ENCODE data around the gene WDR54. TPM values are rescaled to one million over a fixed set of nuclear protein-coding genes. Genes with fewer than 3 reads are reported as not detected.

Gene WDR54, protein sequence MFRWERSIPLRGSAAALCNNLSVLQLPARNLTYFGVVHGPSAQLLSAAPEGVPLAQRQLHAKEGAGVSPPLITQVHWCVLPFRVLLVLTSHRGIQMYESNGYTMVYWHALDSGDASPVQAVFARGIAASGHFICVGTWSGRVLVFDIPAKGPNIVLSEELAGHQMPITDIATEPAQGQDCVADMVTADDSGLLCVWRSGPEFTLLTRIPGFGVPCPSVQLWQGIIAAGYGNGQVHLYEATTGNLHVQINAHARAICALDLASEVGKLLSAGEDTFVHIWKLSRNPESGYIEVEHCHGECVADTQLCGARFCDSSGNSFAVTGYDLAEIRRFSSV
- 10 to 100 TPM; 67.6 to 67.9 TPM for total RNA-seq

DNA sequence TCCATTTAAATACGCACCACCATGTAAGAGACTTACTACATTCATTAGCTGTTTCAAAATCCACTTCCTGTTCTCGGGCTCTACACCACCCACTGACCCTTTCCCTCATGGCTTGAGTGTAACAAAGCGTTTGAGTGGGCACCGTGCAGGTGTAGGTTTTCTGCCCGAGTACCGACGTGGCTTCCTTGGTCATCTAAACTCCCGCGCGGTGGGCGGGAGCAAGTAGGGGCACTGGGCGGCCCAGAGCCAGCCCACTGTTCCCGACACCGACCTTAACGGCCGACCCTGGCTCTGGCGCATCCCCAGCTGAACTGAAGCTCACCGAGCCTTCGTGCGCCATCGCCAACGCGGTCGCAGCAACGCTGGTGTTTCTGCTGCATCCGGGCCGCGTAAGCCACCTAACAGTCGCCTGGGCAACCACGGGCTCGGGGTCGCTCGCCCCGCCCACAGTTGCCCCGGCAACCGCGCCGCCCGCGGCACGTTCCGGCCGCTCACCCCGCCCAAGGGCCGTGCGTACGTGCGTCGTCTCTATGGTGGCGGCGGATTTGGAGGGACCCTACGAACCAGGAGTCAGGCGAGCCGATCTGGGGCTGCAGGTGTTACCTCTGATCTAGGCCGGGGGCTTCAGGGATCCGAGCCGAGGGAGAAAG, at the start of gene WDR54, which contains the start of gene C2orf81:
Gene WDR54, plus strand, starts transcription at position 510 of the 650 bp plus-strand sequence. CDS start 424 bp downstream, outside the sequence.
Gene C2orf81, minus strand, starts transcription at position 399 of the 650 bp plus-strand sequence. Its CDS starts 59 bp downstream, at position 340.
- H3K4me3 Mint-ChIP-seq = peak within 1 kb of the TSS; percentile 96 to 97
- peak; percentile 97 to 98 for ATAC-seq (replicated peaks in 1 of 2)

DNA sequence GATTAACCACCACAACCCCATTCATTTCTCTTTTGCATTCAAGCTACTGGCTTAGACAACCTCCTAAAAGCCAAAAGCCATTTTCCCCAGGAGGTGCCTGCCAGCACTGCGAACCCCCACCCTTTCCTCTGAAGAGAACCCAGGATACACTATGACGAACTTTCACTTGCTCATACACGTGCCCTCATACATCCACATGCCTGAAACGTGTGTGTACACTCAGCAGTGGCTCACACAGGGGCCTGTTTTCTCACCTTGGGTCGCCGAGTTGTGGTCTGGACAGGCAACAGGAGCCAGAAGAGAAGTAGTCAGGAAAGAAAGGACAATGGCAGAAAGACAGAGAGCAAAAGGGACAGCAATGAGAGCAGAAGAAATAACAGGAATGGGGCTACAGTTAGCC, 48.9 kb upstream of the WDR54 start:
- Mint-ChIP-seq H3K4me1 (ENCODE audit: low read depth) (peaks cover 4% of the 10 kb centered on the region), H3K27me3 (ENCODE audit: low read depth) (no peaks in the 10 kb centered on the region), H3K27ac (no peak overlapping the region), H3K9me3 (no peaks in the 10 kb centered on the region), H3K36me3 (ENCODE audit: insufficient read depth in 2 of 2) (peaks cover 0 to 12% of the 10 kb centered on the region in 2 donors), H3K4me3 (no peak overlapping the region)
- ATAC-seq (replicated peaks in 1 of 2) (no peak), DNase-seq (no peak)

More for the DNA sequence above, at the start of gene WDR54, which contains the start of gene C2orf81:
- no peaks in the 10 kb centered on the region for H3K9me3 Mint-ChIP-seq
- H3K4me1 Mint-ChIP-seq (ENCODE audit: low read depth) = peaks cover 42% of the 10 kb centered on the region
- H3K27ac Mint-ChIP-seq = peak within 1 kb of the TSS; percentile 94
- H3K27me3 Mint-ChIP-seq (ENCODE audit: low read depth) = no peaks in the 10 kb centered on the region
- peak; percentile 96 to 97 for DNase-seq
- peaks cover 2 to 4% of the 10 kb centered on the region in 2 donors for H3K36me3 Mint-ChIP-seq (ENCODE audit: insufficient read depth in 2 of 2)

DNA sequence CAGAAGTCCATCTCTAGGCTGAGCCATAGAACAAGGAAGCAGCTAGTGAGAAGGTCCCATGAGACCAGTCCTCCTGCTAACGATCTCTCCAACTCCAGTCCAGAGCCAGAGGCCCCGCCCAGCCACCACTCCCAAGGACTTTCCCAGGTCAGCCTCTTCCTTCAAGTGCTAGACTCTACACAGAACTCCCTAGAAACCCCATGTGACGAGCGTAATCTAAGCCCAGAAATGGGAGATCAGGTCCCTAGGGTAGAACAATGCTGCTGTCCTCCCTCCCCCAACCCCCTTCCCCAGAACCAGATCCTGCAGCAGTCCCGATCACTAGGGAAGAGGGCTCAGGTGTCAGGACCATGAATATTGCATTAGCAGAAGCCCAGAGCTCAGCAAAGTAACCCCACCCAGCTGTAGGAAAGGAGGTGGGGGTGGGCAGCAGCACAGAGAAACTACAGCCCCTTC, 48.3 kb upstream of the WDR54 start:
- peaks cover 0 to 10% of the 10 kb centered on the region in 2 donors for H3K36me3 Mint-ChIP-seq (ENCODE audit: insufficient read depth in 2 of 2)
- no peak for ATAC-seq (replicated peaks in 1 of 2)
- no peak overlapping the region for H3K4me3 Mint-ChIP-seq
- DNase-seq = no peak
- H3K9me3 Mint-ChIP-seq = no peaks in the 10 kb centered on the region
- no peaks in the 10 kb centered on the region for H3K27me3 Mint-ChIP-seq (ENCODE audit: low read depth)
- H3K27ac Mint-ChIP-seq = no peak overlapping the region
- peaks cover 4% of the 10 kb centered on the region for H3K4me1 Mint-ChIP-seq (ENCODE audit: low read depth)

DNA sequence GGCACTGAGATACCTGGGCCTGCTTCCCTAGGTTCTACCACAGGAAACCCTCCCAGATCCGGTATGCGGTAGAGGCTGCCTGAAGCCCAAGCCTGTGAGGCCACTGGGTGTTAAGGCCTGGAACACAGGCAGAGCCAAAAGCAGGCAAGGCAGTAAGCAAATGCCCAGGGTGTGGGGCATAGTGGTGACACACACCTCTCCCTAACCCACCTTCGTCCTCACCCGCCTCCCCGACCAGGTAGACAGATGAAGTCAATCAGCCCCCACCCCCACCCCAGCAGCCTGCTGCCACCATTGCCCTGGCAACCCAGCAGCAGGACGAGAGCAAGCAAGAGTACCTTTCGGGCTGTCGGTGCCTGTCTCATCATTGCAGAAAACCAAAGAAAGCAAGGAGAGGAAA, 47.5 kb upstream of the WDR54 start:
- H3K27me3 Mint-ChIP-seq (ENCODE audit: low read depth) = no peaks in the 10 kb centered on the region
- peaks cover 0 to 8% of the 10 kb centered on the region in 2 donors for H3K36me3 Mint-ChIP-seq (ENCODE audit: insufficient read depth in 2 of 2)
- H3K4me3 Mint-ChIP-seq = no peak overlapping the region
- H3K9me3 Mint-ChIP-seq = no peaks in the 10 kb centered on the region
- H3K4me1 Mint-ChIP-seq (ENCODE audit: low read depth) = peaks cover 4% of the 10 kb centered on the region
- H3K27ac Mint-ChIP-seq = no peak overlapping the region
- DNase-seq (no peak), ATAC-seq (replicated peaks in 1 of 2) (no peak)

DNA sequence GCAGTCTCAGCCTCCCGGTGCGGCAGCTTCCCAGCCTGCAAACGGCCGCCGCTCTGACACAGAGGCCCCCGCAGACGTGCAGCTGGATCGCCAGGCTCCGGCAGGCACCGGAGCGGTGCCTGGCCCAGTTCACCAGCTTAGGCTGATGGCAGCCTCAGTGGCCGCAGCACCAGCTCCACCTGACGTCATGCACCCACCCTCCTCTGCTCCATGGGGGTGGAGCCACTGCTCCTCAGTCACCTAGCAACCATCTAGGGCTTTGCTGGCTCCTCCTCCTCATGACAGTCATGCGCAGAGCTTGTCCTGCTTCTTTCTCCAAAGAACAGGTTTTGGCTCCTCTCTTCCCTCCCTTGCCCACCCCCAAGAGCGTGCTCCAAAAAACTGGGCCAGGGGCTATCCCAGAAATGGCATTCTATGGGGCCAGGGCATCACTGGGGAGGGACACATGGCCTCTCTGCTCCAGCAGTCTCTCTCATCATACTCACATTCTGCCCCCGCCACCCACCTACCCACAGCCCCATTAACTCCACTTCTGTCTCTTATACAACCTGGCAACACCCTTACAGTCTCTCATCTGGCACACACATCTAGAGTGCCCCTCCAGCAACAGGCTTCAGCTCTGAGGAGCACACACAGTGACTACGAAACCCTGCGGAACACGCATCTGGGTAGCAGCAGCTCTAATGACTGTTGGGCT, 46.9 kb upstream of the WDR54 start:
- no peak overlapping the region for H3K27ac Mint-ChIP-seq
- no peaks in the 10 kb centered on the region for H3K27me3 Mint-ChIP-seq (ENCODE audit: low read depth)
- no peak overlapping the region for H3K4me3 Mint-ChIP-seq
- no peak for DNase-seq
- H3K36me3 Mint-ChIP-seq (ENCODE audit: insufficient read depth in 2 of 2) = peaks cover 0 to 6% of the 10 kb centered on the region in 2 donors
- H3K4me1 Mint-ChIP-seq (ENCODE audit: low read depth) = peaks cover 4% of the 10 kb centered on the region
- H3K9me3 Mint-ChIP-seq = no peaks in the 10 kb centered on the region
- ATAC-seq (replicated peaks in 1 of 2) = no peak

DNA sequence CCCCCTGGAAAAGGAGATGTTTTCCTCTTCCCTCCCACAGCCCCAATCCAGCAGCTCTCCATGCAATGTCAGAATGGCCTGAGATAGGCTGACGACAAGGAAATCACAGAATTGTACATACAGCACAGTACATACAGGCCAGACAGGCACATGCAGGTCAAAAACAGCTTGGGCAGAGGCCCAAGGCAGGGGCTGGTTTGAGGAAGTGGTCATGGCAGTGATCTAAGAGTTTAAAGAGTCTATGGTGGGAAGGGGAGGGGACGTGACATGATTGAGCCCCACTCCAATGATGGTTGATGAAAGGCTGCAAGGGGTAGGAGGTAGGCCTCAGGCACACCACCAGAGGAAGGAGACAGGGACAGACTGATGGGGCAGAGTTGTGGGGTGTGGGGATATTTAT, 45.7 kb upstream of the WDR54 start:
- no peaks in the 10 kb centered on the region for H3K27me3 Mint-ChIP-seq (ENCODE audit: low read depth)
- H3K36me3 Mint-ChIP-seq (ENCODE audit: insufficient read depth in 2 of 2) = peaks cover 0 to 2% of the 10 kb centered on the region in 2 donors
- peaks cover 11% of the 10 kb centered on the region for H3K4me1 Mint-ChIP-seq (ENCODE audit: low read depth)
- no peak overlapping the region for H3K4me3 Mint-ChIP-seq
- no peaks in the 10 kb centered on the region for H3K9me3 Mint-ChIP-seq
- DNase-seq = no peak
- H3K27ac Mint-ChIP-seq = no peak overlapping the region
- ATAC-seq (replicated peaks in 1 of 2) = no peak

DNA sequence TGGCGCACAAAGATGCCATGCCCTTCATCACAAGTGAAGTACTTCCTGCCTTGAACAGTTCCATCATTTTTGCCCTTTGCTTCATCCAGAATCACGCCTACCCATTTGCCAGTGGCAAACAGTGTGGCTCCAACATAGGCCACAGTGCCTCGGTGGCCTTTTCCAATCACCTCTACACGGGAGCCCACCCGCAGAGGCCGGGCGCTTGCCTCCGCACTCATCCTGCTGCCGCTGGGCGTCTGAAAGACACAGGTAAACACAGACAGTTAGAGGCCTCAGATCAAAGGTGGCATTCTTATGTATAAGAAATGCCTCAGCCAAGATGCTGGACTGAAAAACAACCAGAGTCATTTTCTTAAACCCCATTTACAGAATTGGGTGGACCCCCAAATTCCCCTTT, 43.5 kb upstream of the WDR54 start:
- Mint-ChIP-seq H3K4me1 (ENCODE audit: low read depth) (peaks cover 22% of the 10 kb centered on the region), H3K27ac (no peak overlapping the region), H3K36me3 (ENCODE audit: insufficient read depth in 2 of 2) (no peaks in the 10 kb centered on the region), H3K4me3 (no peak overlapping the region), H3K27me3 (ENCODE audit: low read depth) (no peaks in the 10 kb centered on the region), H3K9me3 (no peaks in the 10 kb centered on the region)
- no peak for DNase-seq
- no peak for ATAC-seq (replicated peaks in 1 of 2)

DNA sequence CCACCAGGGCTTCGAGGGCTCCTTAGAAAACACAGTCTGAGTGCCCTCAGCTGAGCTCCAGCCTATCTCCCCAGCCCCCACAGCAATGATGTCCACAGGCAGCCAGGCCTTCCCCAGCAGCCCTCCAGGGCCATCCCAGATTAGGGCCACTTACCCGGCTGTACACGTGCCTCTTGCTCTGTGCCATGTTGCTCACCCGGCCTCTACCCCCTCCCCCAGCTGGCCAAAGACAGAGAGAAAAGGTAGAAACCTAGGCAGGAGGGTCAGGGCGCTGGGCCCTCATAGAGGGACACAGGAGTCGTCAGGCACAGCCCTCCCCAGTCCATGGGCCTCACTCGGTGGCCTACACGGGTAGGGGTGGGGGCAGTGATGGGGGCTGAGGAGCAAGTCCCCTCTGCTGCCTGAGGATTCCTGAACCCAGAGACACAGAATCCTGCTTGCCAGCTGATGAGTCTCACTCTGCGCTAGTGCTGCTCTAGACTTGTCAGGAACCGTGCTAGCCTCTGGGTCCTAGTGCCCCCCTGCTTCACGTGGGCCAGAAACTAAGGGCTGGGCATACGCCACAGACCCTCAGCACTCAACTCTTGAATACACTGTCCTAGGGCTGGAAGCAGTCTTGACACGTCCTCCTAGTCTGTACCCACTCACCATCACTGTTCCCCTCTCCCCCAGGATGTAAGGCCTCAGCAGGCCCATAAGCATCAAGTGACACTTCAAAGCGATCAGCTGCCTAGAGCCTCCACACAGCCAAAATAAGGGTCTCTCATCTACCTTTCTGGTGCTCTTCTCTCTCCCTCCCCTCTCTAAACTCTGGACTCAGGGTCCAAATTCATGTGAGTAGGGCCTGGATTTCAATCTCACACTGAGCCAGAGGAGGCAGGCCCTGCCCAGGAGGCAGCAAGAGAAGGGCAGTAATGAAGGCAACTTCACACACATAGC, 41.4 kb upstream of the WDR54 start, which contains the start of gene DCTN1:
Gene DCTN1, minus strand, starts transcription at position 461 of the 939 bp plus-strand sequence. Its CDS starts 274 bp downstream, at position 187.
- H3K36me3 Mint-ChIP-seq (ENCODE audit: insufficient read depth in 2 of 2) = no peaks in the 10 kb centered on the region
- H3K27me3 Mint-ChIP-seq (ENCODE audit: low read depth) = no peaks in the 10 kb centered on the region
- DNase-seq (peak; percentile 8 to 13), ATAC-seq (replicated peaks in 1 of 2) (peak; percentile 37 to 59)
- H3K9me3 Mint-ChIP-seq = no peaks in the 10 kb centered on the region
- peaks cover 18% of the 10 kb centered on the region for H3K4me1 Mint-ChIP-seq (ENCODE audit: low read depth)
- H3K27ac Mint-ChIP-seq = no peak within 1 kb of the TSS
- H3K4me3 Mint-ChIP-seq = peak within 1 kb of the TSS; percentile 2 to 6

DNA sequence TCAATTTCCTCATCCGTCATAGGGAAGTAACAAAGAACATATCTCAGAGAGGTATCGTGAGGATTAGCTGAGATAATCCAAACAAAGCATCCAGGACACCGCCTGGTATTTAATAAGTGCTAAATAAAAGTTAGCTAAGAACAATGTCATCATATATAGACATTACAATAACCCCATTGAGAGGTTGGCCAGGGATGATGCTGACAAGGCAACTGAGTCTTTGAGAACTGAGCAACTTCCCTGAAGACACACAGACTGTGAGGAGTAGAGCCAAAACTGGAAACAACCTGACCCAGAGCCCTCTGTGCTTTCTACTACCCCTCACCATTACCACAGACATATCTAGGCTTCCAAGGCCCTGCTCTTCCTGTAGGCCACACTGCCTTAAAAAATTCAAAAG, 39.8 kb upstream of the WDR54 start:
- Mint-ChIP-seq H3K9me3 (no peaks in the 10 kb centered on the region), H3K4me1 (ENCODE audit: low read depth) (peaks cover 18% of the 10 kb centered on the region), H3K36me3 (ENCODE audit: insufficient read depth in 2 of 2) (no peaks in the 10 kb centered on the region), H3K4me3 (no peak overlapping the region), H3K27ac (no peak overlapping the region), H3K27me3 (ENCODE audit: low read depth) (no peaks in the 10 kb centered on the region)
- no peak for DNase-seq
- ATAC-seq (replicated peaks in 1 of 2) = no peak

DNA sequence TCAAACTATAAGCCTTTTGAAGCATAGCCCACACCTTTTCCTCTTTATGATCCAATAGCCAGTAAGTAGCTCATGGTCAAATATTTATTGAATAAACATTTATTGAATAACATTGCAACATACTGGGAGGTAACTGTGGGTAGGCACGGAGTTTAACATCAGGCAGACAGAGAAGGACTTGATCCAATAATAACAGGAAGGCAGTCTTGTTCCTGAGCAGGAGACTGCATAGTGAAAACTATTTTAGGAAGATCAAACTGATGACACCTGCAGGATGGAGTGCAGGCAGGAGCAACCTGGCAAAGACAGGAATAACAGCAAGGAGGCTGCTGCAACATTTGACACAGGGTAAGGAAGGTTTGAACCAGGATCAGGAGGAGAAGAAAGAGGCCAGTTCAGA, 38.3 kb upstream of the WDR54 start:
- Mint-ChIP-seq H3K27me3 (ENCODE audit: low read depth) (no peaks in the 10 kb centered on the region), H3K36me3 (ENCODE audit: insufficient read depth in 2 of 2) (no peaks in the 10 kb centered on the region), H3K4me1 (ENCODE audit: low read depth) (peaks cover 18% of the 10 kb centered on the region), H3K9me3 (no peaks in the 10 kb centered on the region), H3K27ac (no peak overlapping the region), H3K4me3 (no peak overlapping the region)
- DNase-seq (no peak), ATAC-seq (replicated peaks in 1 of 2) (no peak)

DNA sequence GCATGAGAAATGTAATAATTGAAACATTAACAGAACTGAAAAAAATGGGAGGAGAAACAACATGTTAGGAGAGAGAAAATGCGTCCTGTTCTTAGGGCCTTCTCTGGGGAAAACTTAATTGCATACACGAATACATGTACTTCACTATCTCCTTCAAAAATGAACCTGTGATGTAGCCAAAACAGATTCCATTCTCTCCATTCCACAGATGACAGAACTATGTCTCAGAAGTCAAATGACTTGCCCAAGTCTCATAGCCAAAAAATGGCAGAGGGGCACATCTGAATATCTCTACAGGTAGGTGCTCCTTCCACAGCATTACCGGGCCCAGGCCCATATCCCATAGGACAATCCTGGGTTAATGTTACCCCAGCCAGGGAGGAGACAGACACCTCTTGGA, 37.5 kb upstream of the WDR54 start:
- peak overlapping the region; percentile 24 for H3K27ac Mint-ChIP-seq
- H3K4me3 Mint-ChIP-seq = no peak overlapping the region
- peaks cover 18% of the 10 kb centered on the region for H3K4me1 Mint-ChIP-seq (ENCODE audit: low read depth)
- no peaks in the 10 kb centered on the region for H3K27me3 Mint-ChIP-seq (ENCODE audit: low read depth)
- no peak for DNase-seq
- no peaks in the 10 kb centered on the region for H3K36me3 Mint-ChIP-seq (ENCODE audit: insufficient read depth in 2 of 2)
- no peak for ATAC-seq (replicated peaks in 1 of 2)
- H3K9me3 Mint-ChIP-seq = no peaks in the 10 kb centered on the region

DNA sequence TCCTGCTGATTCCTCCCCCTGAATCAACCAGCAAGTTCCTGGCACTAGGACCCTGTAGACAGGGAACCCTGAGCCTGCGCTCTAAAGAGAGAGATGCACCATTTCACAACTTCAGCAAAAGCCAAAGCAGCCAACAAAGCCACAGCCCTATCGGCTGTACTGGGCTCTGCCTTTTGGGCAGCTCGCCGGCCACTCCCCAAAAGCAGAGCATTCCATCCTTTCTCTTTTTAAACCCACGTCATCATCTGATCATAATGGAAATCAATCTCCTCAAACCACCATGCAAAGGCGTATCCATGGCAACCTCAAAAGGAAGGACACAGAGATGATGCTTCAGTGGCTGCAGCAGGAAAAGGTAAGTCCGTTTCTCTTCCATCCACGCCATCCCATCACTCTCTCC, 36.1 kb upstream of the WDR54 start:
- Mint-ChIP-seq H3K27me3 (ENCODE audit: low read depth) (no peaks in the 10 kb centered on the region), H3K4me3 (no peak overlapping the region), H3K36me3 (ENCODE audit: insufficient read depth in 2 of 2) (no peaks in the 10 kb centered on the region), H3K4me1 (ENCODE audit: low read depth) (peaks cover 14% of the 10 kb centered on the region), H3K9me3 (no peaks in the 10 kb centered on the region), H3K27ac (no peak overlapping the region)
- DNase-seq (no peak), ATAC-seq (replicated peaks in 1 of 2) (no peak)
